HepG2 (cell line): ENCODE results near the gene COQ6. TPM values are rescaled to one million over a fixed set of nuclear protein-coding genes. Genes with fewer than 3 reads are reported as not detected.

ENCODE experiments used
- JUN ChIP-seq: sonication (generic); formaldehyde crosslinking; IDR thresholded peaks from 2 replicates; pipeline ENCODE4 v1.4.0; 2020; ENCODE audit warnings: mild to moderate bottlenecking, missing genetic modification reagents
- KAT2B ChIP-seq: fragments of 150-350 bp; IDR thresholded peaks from 2 replicates; pipeline ENCODE4 v1.6.1; 2014; ENCODE audit warnings: low read depth, low read length, borderline replicate concordance
- MAFK ChIP-seq, 2 experiments: IDR thresholded peaks in 1 of 2; conservative IDR thresholded peaks in 1 of 2; 2 replicates each; pipeline ENCODE4 v1.6.1; 2011; ENCODE audit warnings: improper control_type of control experiment in 2 of 2, low read length in 2 of 2
- MTF2 ChIP-seq: sonication (generic); formaldehyde crosslinking; IDR thresholded peaks from 2 replicates; pipeline ENCODE4 v1.5.0; 2020; ENCODE audit warnings: missing genetic modification reagents, borderline replicate concordance
- NFIB ChIP-seq: sonication (generic); formaldehyde crosslinking; IDR thresholded peaks from 2 replicates; pipeline ENCODE4 v1.9.0; 2021; ENCODE audit warnings: missing genetic modification reagents, mild to moderate bottlenecking, borderline replicate concordance
- NONO ChIP-seq, 2 experiments: fragments of 450-650 bp in 1 of 2; sonication (generic) in 1 of 2; formaldehyde crosslinking in 1 of 2; IDR thresholded peaks in 1 of 2; conservative IDR thresholded peaks in 1 of 2; 2 replicates each; pipeline versions ENCODE4 v1.6.1 to v1.8.0; 2017 to 2022; ENCODE audit warnings: mild to moderate bottlenecking in 1 of 2, missing genetic modification reagents in 1 of 2, moderate library complexity in 1 of 2
- RCOR2 ChIP-seq: IDR thresholded peaks from 2 replicates; pipeline ENCODE4 v1.6.1; 2016; ENCODE audit warnings: missing biosample characterization, missing genetic modification reagents
- REPIN1 ChIP-seq: sonication (generic); formaldehyde crosslinking; IDR thresholded peaks from 2 replicates; pipeline ENCODE4 v1.8.0; 2022; ENCODE audit warnings: missing genetic modification reagents, low read depth, mild to moderate bottlenecking, borderline replicate concordance
- TFDP2 ChIP-seq: sonication (generic); formaldehyde crosslinking; IDR thresholded peaks from 2 replicates; pipeline ENCODE4 v1.4.0; 2020; ENCODE audit warnings: missing genetic modification reagents
- ZKSCAN8 ChIP-seq: IDR thresholded peaks from 2 replicates; pipeline ENCODE4 v1.6.1; 2016; ENCODE audit warnings: borderline replicate concordance, missing genetic modification reagents, missing compliant biosample characterization
- ZSCAN21 ChIP-seq: sonication (generic); formaldehyde crosslinking; IDR thresholded peaks from 2 replicates; pipeline ENCODE4 v1.8.0; 2022; ENCODE audit warnings: mild to moderate bottlenecking, missing genetic modification reagents, moderate library complexity, borderline replicate concordance
- ZZZ3 ChIP-seq: sonication (generic); formaldehyde crosslinking; IDR thresholded peaks from 2 replicates; pipeline ENCODE4 v1.4.0; 2020; ENCODE audit warnings: missing genetic modification reagents, mild to moderate bottlenecking, borderline replicate concordance
- polyA plus RNA-seq, 8 experiments: library from polyadenylated mRNA; depleted of rRNA in 3 of 8; stranded (reverse) in 7 of 8; unstranded in 1 of 8; fragments of >200 nt; fragmentation: Illumina TruSeq in 4 of 8; extraction: Trizol in 4 of 8; gene quantifications; 2 replicates each; pipeline versions ENCODE4 v1.2.1 to v1.2.3, GENCODE V29; 2011 to 2016; ENCODE audit warnings: low read depth in 4 of 8, missing spikeins in 1 of 8, mixed read lengths in 1 of 8; ENCODE audit not compliant: insufficient read depth in 1 of 8
- total RNA-seq, 5 experiments: library from RNA; depleted of rRNA; stranded (reverse); fragments of >200 nt; fragmentation: Illumina TruSeq; extraction: Trizol; gene quantifications; 2 replicates each; pipeline ENCODE4 v1.2.3, GENCODE V29; 2016; ENCODE audit warnings: low read depth in 1 of 5

The COQ6 gene
- total and polyA plus RNA-seq, 2 of the 13 experiments (the other 11 are each of a cell fraction or from before 2014, with no cell fraction given), result 18.9 to 34.7 TPM

DNA sequence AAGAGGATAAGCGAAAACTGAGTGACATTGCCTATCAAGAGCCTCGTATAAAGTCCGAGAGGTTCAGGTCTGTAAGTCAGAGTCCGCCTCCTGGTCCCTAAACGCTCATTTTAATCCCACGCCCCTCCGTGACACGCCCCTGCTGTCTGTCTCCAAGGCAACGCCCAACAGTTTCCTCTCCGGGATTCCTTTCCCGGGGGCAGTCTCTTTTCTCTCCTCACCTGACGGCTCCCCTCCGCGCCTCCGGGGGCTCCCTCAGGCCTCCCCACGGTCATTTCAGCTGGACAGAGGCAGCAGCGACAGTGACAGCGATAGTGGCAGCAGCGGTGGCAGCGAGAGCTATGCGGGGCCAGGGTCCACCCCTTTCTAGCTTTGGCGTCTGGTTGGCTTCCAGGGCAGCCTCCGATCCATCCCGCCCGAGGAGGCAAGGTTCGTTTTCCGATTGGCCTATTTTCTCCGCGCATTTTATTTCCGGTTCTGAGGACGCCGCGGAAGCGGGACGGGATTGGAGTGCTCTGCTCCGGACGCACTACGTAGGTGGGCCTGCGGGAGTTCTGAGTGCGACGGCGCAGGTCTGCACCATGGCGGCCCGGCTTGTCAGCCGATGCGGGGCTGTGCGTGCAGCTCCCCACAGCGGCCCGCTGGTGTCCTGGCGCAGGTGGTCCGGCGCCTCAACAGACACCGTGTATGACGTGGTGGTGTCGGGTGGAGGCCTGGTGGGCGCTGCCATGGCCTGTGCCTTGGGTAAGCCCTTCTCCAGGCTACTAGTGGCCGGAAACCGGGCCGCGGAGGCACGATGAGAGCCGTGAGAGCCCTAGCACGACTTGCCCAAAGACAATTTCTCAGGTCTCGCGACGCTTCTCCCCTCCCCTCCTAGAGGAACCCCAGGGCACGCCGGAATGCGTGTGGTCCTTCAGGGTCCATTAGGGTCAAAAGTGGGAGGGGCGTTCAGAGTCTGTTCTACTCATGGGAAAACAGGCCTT is at the start of gene COQ6, which contains the start of gene FAM161B (continued):
- no peak for TF ChIP-seq NONO (IDR thresholded peaks at IDR 0.05)
- TF ChIP-seq NONO (CRISPR knock-in tag; conservative IDR thresholded peaks at IDR 0.05), result peak; percentile 85
- TF ChIP-seq NFIB (CRISPR knock-in tag), result no peak
- TF ChIP-seq MTF2 (CRISPR knock-in tag), result no peak
- no peak for TF ChIP-seq JUN
- peak; percentile 95 for TF ChIP-seq REPIN1
- no peak for TF ChIP-seq KAT2B
- no peak for TF ChIP-seq MAFK (conservative IDR thresholded peaks at IDR 0.05 in 1 of 2, IDR thresholded peaks at IDR 0.05 in 1 of 2; ENCODE audit: low read length in 2 of 2)
- no peak; the same call in 1 of the 2 replicates for TF ChIP-seq ZSCAN21 (CRISPR knock-in tag)
- TF ChIP-seq TFDP2 (CRISPR knock-in tag), result peak; percentile 80
- TF ChIP-seq ZZZ3 (CRISPR knock-in tag), result 0 out of 2 replicates have a peak, but pooled peaks have one; percentile 71
- TF ChIP-seq ZKSCAN8 (CRISPR knock-in tag), result no peak
- no peak for TF ChIP-seq RCOR2 (CRISPR knock-in tag)
- TF ChIP-seq, all 625 proteins: peak for 293
